Ishikawa (cell line): ENCODE measurements around the gene FAM162A.

Source experiments
- EP300 ChIP-seq: IDR thresholded peaks from 2 replicates; pipeline ENCODE4 v1.6.1; 2012; ENCODE audit warnings: borderline replicate concordance
- RAD21 ChIP-seq: IDR thresholded peaks from 2 replicates; pipeline ENCODE4 v1.6.1; 2012; ENCODE audit warnings: low read depth
- REST ChIP-seq: IDR thresholded peaks from 2 replicates; pipeline ENCODE4 v1.6.1; 2012; ENCODE audit warnings: low read depth, mild to moderate bottlenecking

DNA sequence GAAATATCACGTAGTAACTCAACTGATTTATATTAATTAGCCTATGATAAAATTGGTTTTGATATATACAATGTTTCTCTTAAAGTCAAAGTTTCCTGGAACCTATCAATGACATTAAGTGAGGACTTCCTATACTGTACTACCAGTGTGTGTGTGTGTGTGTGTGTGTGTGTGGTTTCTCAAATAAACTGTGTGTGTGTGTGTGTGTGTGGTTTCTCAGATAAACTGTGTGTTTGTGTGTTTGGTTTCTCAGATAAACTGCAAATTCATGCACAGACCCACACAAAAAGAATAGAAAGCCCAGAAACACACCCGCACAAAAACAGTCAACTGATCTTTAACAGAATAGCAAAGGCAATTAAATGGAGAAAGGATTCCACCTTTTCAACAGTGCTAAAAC is 46.4 kb downstream of the FAM162A start:
- TF ChIP-seq EP300 (no peak), RAD21 (no peak), REST (no peak)
